ENCODE measurements around the gene MT1M.

Gene MT1M

GRCh38 chr16:56606476-56607108 is 25.9 kb upstream of the MT1M start:
- Histone ChIP-seq H3K27ac (ENCODE audit: low read depth, low read length, poor library complexity, severe bottlenecking) (no peak overlapping the region), H4K20me1 (ENCODE audit: insufficient read depth, low read length) (no peaks in the 10 kb centered on the region), H3K4me3 (ENCODE audit: low read depth, low read length, poor library complexity, severe bottlenecking) (no peak overlapping the region), H2AFZ (ENCODE audit: low read length) (no peak overlapping the region), H3F3A (ENCODE audit: insufficient read depth, low read length) (no peaks in the 10 kb centered on the region), H3K27me3 (ENCODE audit: insufficient read depth, low read length) (no peaks in the 10 kb centered on the region), H3K36me3 (ENCODE audit: insufficient read depth, low read length) (no peaks in the 10 kb centered on the region), H3K9me3 (ENCODE audit: low read length) (no peaks in the 10 kb centered on the region), H3K4me2 (ENCODE audit: low read length) (no peak overlapping the region), H3K79me2 (ENCODE audit: insufficient read depth, low read length) (no peaks in the 10 kb centered on the region), H3K9ac (ENCODE audit: low read length) (no peak overlapping the region), H3K9me2 (ENCODE audit: low read depth, low read length) (no peaks in the 10 kb centered on the region), H3K4me1 (ENCODE audit: insufficient read depth, low read length, severe bottlenecking) (peaks cover 28% of the 10 kb centered on the region)
- TF ChIP-seq CTCF (IDR thresholded peaks at IDR 0.05; ENCODE audit: low read length) (no peak), EZH2 (IDR thresholded peaks at IDR 0.05; ENCODE audit: borderline replicate concordance, low read length) (no peak)

DNA sequence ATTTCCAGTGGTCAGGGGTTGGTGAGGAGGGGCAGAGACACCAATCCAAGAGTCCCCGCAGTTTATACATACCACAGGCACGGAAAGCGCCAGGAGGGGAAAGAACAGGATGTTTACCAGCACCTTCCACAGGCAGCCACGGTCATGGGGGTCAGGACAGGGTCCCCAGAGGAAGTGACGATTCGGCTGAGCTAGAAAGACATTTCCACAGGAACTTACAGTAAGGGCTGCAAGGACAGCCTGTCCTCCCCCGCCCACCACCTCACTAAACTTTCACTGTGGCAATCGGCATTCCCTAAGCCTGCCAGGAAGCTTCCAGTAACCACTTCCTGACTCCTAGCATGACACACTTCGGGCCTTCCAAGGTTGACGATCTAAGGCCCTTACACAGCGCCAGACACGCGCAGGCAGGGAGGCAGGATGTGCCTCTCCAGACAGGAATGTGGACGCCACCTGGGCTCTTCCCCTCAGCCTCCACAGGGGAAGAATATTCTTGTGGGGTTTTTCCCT is 25.3 kb upstream of the MT1M start:
- Histone ChIP-seq H3F3A (ENCODE audit: insufficient read depth, low read length) (no peaks in the 10 kb centered on the region), H3K4me1 (ENCODE audit: insufficient read depth, low read length, severe bottlenecking) (peaks cover 28% of the 10 kb centered on the region), H3K79me2 (ENCODE audit: insufficient read depth, low read length) (no peaks in the 10 kb centered on the region), H3K9ac (ENCODE audit: low read length) (no peak overlapping the region), H3K4me2 (ENCODE audit: low read length) (no peak overlapping the region), H4K20me1 (ENCODE audit: insufficient read depth, low read length) (no peaks in the 10 kb centered on the region), H3K27me3 (ENCODE audit: insufficient read depth, low read length) (no peaks in the 10 kb centered on the region), H3K9me3 (ENCODE audit: low read length) (no peaks in the 10 kb centered on the region), H3K9me2 (ENCODE audit: low read depth, low read length) (no peaks in the 10 kb centered on the region), H3K4me3 (ENCODE audit: low read depth, low read length, poor library complexity, severe bottlenecking) (no peak overlapping the region), H2AFZ (ENCODE audit: low read length) (no peak overlapping the region), H3K27ac (ENCODE audit: low read depth, low read length, poor library complexity, severe bottlenecking) (no peak overlapping the region), H3K36me3 (ENCODE audit: insufficient read depth, low read length) (no peaks in the 10 kb centered on the region)
- TF ChIP-seq CTCF (IDR thresholded peaks at IDR 0.05; ENCODE audit: low read length) (no peak), EZH2 (IDR thresholded peaks at IDR 0.05; ENCODE audit: borderline replicate concordance, low read length) (no peak)

DNA sequence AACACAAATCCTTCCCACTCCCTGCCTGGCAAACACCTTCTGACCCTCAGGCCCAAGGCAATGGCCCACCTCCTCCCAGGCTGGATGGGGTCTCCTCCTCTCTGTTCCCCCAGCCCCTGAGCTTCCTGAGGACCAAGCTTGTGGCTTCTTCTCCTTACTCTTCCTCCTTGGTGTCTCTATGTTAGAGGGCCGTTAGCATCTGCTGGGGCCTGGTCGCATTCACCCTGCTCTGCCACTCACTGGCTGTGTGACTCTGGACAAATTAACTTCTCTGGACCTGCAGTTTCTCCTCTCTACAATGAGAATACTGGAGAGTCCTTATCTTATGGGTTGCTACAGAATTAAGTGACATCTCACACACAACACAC is 24.8 kb upstream of the MT1M start:
- Histone ChIP-seq H4K20me1 (ENCODE audit: insufficient read depth, low read length) (no peaks in the 10 kb centered on the region), H3F3A (ENCODE audit: insufficient read depth, low read length) (no peaks in the 10 kb centered on the region), H3K4me3 (ENCODE audit: low read depth, low read length, poor library complexity, severe bottlenecking) (peak overlapping the region; percentile 68), H3K9me3 (ENCODE audit: low read length) (no peaks in the 10 kb centered on the region), H3K27ac (ENCODE audit: low read depth, low read length, poor library complexity, severe bottlenecking) (no peak overlapping the region), H3K9ac (ENCODE audit: low read length) (peak overlapping the region; percentile 65), H3K9me2 (ENCODE audit: low read depth, low read length) (no peaks in the 10 kb centered on the region), H2AFZ (ENCODE audit: low read length) (peak overlapping the region; percentile 99), H3K79me2 (ENCODE audit: insufficient read depth, low read length) (no peaks in the 10 kb centered on the region), H3K4me2 (ENCODE audit: low read length) (peak overlapping the region; percentile 98), H3K36me3 (ENCODE audit: insufficient read depth, low read length) (no peaks in the 10 kb centered on the region), H3K4me1 (ENCODE audit: insufficient read depth, low read length, severe bottlenecking) (peaks cover 28% of the 10 kb centered on the region), H3K27me3 (ENCODE audit: insufficient read depth, low read length) (no peaks in the 10 kb centered on the region)
- TF ChIP-seq EZH2 (IDR thresholded peaks at IDR 0.05; ENCODE audit: borderline replicate concordance, low read length) = no peak
- TF ChIP-seq CTCF (IDR thresholded peaks at IDR 0.05; ENCODE audit: low read length) = no peak
